IMR-90 (cell line): ENCODE measurements around the gene CDK8. TPM values are rescaled to one million over a fixed set of nuclear protein-coding genes. Genes with fewer than 3 reads are reported as not detected.

Experiments used
- ATAC-seq: fragments of 200-7000 bp; cut with Tn5 transposase; 2 replicates; pipeline ENCODE4 v1.9.1; 2020; ENCODE audit warnings: low read depth, mild to moderate bottlenecking, moderate library complexity
- BruUV-seq: library from RNA; stranded (reverse); fragments of 400-500 nt; replicated peaks from 2 replicates; lab custom pipeline; 2021; lab: Mats Ljungman, UMichigan
- CTCF ChIA-PET: fragments of 300-600 bp; formaldehyde crosslinking; extraction: SDS; loops from one replicate; lab custom pipeline; 2021; ENCODE audit warnings: antibody characterized with exemption; lab: Yijun Ruan, JAX
- POLR2A ChIA-PET: fragments of 300-600 bp; sonication (Branson Sonifier 250); formaldehyde crosslinking; loops from one replicate; lab custom pipeline; 2022; ENCODE audit warnings: antibody characterized with exemption; ENCODE audit not compliant: unreplicated experiment; lab: Charles Lee
- DNase-seq: peaks from one replicate; pipeline ENCODE4 v3.0.0; 2013
- H2AFZ ChIP-seq: replicated peaks from 2 replicates; pipeline ENCODE3; 2013; ENCODE audit warnings: low read length, mild to moderate bottlenecking; ENCODE audit not compliant: poor library complexity
- H2AK5ac ChIP-seq: 2 replicates; pipeline ENCODE4 v1.6.1; 2013; ENCODE audit warnings: low read depth, low read length, inconsistent platforms
- H2AK9ac ChIP-seq: replicated peaks from 2 replicates; pipeline ENCODE3; 2013; ENCODE audit warnings: mild to moderate bottlenecking, low read depth, low read length, moderate library complexity; ENCODE audit not compliant: poor library complexity
- H2BK120ac ChIP-seq: 2 replicates; pipeline ENCODE4 v1.6.1; 2013; ENCODE audit warnings: low read depth, low read length, inconsistent platforms
- H2BK15ac ChIP-seq: 3 replicates; pipeline ENCODE4 v1.6.1; 2013; ENCODE audit warnings: low read depth, low read length, inconsistent platforms
- H2BK20ac ChIP-seq: 2 replicates; pipeline ENCODE4 v1.6.1; 2013; ENCODE audit warnings: low read depth, mild to moderate bottlenecking, inconsistent platforms, low read length, moderate library complexity
- H2BK5ac ChIP-seq: 2 replicates; pipeline ENCODE4 v1.6.1; 2013; ENCODE audit warnings: mild to moderate bottlenecking, low read depth, low read length, inconsistent platforms; ENCODE audit not compliant: poor library complexity, severe bottlenecking
- H3K14ac ChIP-seq: replicated peaks from 2 replicates; pipeline ENCODE4 v1.6.1; 2013; ENCODE audit warnings: low read depth, low read length, inconsistent platforms
- H3K18ac ChIP-seq: 2 replicates; pipeline ENCODE4 v1.6.1; 2013; ENCODE audit warnings: low read depth, low read length, control low read depth
- H3K23ac ChIP-seq: 2 replicates; pipeline ENCODE4 v1.6.1; 2013; ENCODE audit warnings: low read depth, low read length, inconsistent platforms
- H3K27ac ChIP-seq: 2 replicates; pipeline ENCODE4 v1.5.1; 2013; ENCODE audit warnings: mild to moderate bottlenecking, control low read depth, low read length; ENCODE audit not compliant: insufficient read depth
- H3K27me3 ChIP-seq: 2 replicates; pipeline ENCODE4 v1.6.1; 2013; ENCODE audit warnings: low read length; ENCODE audit not compliant: control insufficient read depth, insufficient read depth
- H3K36me3 ChIP-seq: 2 replicates; pipeline ENCODE4 v1.6.1; 2013; ENCODE audit warnings: low read length, mixed read lengths; ENCODE audit not compliant: control insufficient read depth, insufficient read depth
- H3K4ac ChIP-seq: 2 replicates; pipeline ENCODE4 v1.6.1; 2013; ENCODE audit warnings: low read depth, low read length, inconsistent platforms
- H3K4me1 ChIP-seq: 2 replicates; pipeline ENCODE4 v1.6.1; 2013; ENCODE audit warnings: low read length, mixed read lengths; ENCODE audit not compliant: control insufficient read depth, insufficient read depth
- H3K4me2 ChIP-seq: 2 replicates; pipeline ENCODE4 v1.6.1; 2013; ENCODE audit warnings: low read depth, mild to moderate bottlenecking, control low read depth, low read length, moderate library complexity
- H3K4me3 ChIP-seq: 2 replicates; pipeline ENCODE4 v1.5.1; 2013; ENCODE audit warnings: low read depth, mild to moderate bottlenecking, control low read depth, low read length, moderate library complexity; ENCODE audit not compliant: insufficient read depth
- H3K56ac ChIP-seq: 2 replicates; pipeline ENCODE4 v1.6.1; 2013; ENCODE audit warnings: low read length, inconsistent platforms; ENCODE audit not compliant: insufficient read depth; ENCODE audit errors: extremely low read depth
- H3K79me1 ChIP-seq, 2 experiments: 2 replicates each; pipeline ENCODE4 v1.6.1; 2013; ENCODE audit warnings: low read length in 2 of 2, inconsistent platforms in 1 of 2, low read depth in 1 of 2
- H3K9ac ChIP-seq: 2 replicates; pipeline ENCODE4 v1.6.1; 2013; ENCODE audit warnings: low read depth, low read length, control low read depth
- H3K9me1 ChIP-seq: 2 replicates; pipeline ENCODE4 v1.6.1; 2013; ENCODE audit warnings: low read length, inconsistent platforms; ENCODE audit not compliant: insufficient read depth
- H3K9me3 ChIP-seq: 2 replicates; pipeline ENCODE4 v1.6.1; 2013; ENCODE audit warnings: low read length; ENCODE audit not compliant: control insufficient read depth, insufficient read depth
- H4K20me1 ChIP-seq: 2 replicates; pipeline ENCODE4 v1.6.1; 2013; ENCODE audit warnings: low read length, inconsistent platforms; ENCODE audit not compliant: insufficient read depth
- H4K5ac ChIP-seq: 2 replicates; pipeline ENCODE4 v1.6.1; 2013; ENCODE audit warnings: mild to moderate bottlenecking, low read depth, low read length, control low read depth
- H4K8ac ChIP-seq, 2 experiments: 2 replicates each; pipeline ENCODE4 v1.6.1; 2013; ENCODE audit warnings: low read depth in 2 of 2, low read length in 2 of 2, control low read depth in 1 of 2, inconsistent platforms in 1 of 2
- H4K91ac ChIP-seq: 2 replicates; pipeline ENCODE4 v1.6.1; 2013; ENCODE audit warnings: low read depth, low read length, inconsistent platforms; ENCODE audit not compliant: insufficient read depth
- BHLHE40 ChIP-seq: fragments of 150-350 bp; IDR thresholded peaks from 2 replicates; pipeline ENCODE4 v1.6.1; 2016; ENCODE audit warnings: mild to moderate bottlenecking, low read depth, low read length
- CEBPB ChIP-seq: IDR thresholded peaks from 2 replicates; pipeline ENCODE4 v1.6.1; 2012; ENCODE audit warnings: low read depth, low read length, improper control_type of control experiment
- CHD1 ChIP-seq: IDR thresholded peaks from 2 replicates; pipeline ENCODE4 v1.6.1; 2012; ENCODE audit warnings: low read depth, low read length, improper control_type of control experiment
- FOS ChIP-seq: fragments of 150-350 bp; IDR thresholded peaks from 2 replicates; pipeline ENCODE4 v1.6.1; 2016; ENCODE audit warnings: low read depth, low read length
- MAFK ChIP-seq: IDR thresholded peaks from 2 replicates; pipeline ENCODE4 v1.6.1; 2012; ENCODE audit warnings: low read depth, low read length, improper control_type of control experiment
- NFE2L2 ChIP-seq: fragments of 150-350 bp; IDR thresholded peaks from 2 replicates; pipeline ENCODE4 v1.6.1; 2016; ENCODE audit warnings: low read depth, mild to moderate bottlenecking, low read length
- POLR2A ChIP-seq: IDR thresholded peaks from 2 replicates; pipeline ENCODE4 v1.6.1; 2012; ENCODE audit warnings: mild to moderate bottlenecking, low read depth, low read length
- RAD21 ChIP-seq: IDR thresholded peaks from 2 replicates; pipeline ENCODE4 v1.6.1; 2012; ENCODE audit warnings: low read length, improper control_type of control experiment
- RCOR1 ChIP-seq: IDR thresholded peaks from 2 replicates; pipeline ENCODE4 v1.6.1; 2012; ENCODE audit warnings: mild to moderate bottlenecking, low read length, improper control_type of control experiment; ENCODE audit not compliant: insufficient replicate concordance
- SMC3 ChIP-seq: fragments of 150-350 bp; IDR thresholded peaks from 2 replicates; pipeline ENCODE4 v1.6.1; 2016; ENCODE audit warnings: low read depth, mild to moderate bottlenecking, antibody characterized with exemption, low read length, moderate library complexity
- WGBS, 2 experiments: methylation state at CpG; one replicate each; pipeline versions ENCODE4 v1.1.5 to v1.1.7; 2013; ENCODE audit warnings: missing lambda C conversion rate in 2 of 2; ENCODE audit not compliant: insufficient read length in 1 of 2; ENCODE audit errors: extremely low coverage in 2 of 2; 5-methylcytosine and 5-hydroxymethylcytosine counted together
- dilution Hi-C: fragments of 300-500 bp; cut with HindIII; formaldehyde crosslinking; loops from one replicate; pipeline ENCODE4 v1.14.3; 2018; ENCODE audit warnings: low sequenced_read_pairs; ENCODE audit not compliant: unreplicated experiment
- in situ Hi-C: fragments of 300-500 bp; cut with MboI; formaldehyde crosslinking; loops from 3 replicates; pipeline ENCODE4 v1.14.3; 2019; ENCODE audit warnings: low sequenced_read_pairs, inconsistent platforms, mixed read lengths
- intact Hi-C: fragments of 100-400 bp; cut with micrococcal nuclease; formaldehyde crosslinking; loops from 2 replicates; pipeline ENCODE4 v1.10.0; 2022
- polyA plus RNA-seq, 3 experiments: library from polyadenylated mRNA; depleted of rRNA; stranded (reverse); fragments of >200 nt; gene quantifications; 2 replicates each; pipeline ENCODE4 v1.2.3, GENCODE V29; 2012; ENCODE audit warnings: low replicate concordance in 1 of 3
- total RNA-seq: library from RNA; depleted of rRNA; stranded (reverse); fragments of >200 nt; gene quantifications from 2 replicates; pipeline ENCODE4 v1.2.3, GENCODE V29; 2012
- TF ChIP-seq, protein P1 (sequence below): fragments of 150-350 bp; IDR thresholded peaks from 2 replicates; pipeline ENCODE4 v1.6.1; 2016; ENCODE audit warnings: low read depth, mild to moderate bottlenecking, low read length, moderate library complexity, borderline replicate concordance

Gene CDK8
- total and polyA plus RNA-seq, 2 of the 4 experiments (the other 2 are of a cell fraction) = 15.4 to 19.0 TPM

DNA sequence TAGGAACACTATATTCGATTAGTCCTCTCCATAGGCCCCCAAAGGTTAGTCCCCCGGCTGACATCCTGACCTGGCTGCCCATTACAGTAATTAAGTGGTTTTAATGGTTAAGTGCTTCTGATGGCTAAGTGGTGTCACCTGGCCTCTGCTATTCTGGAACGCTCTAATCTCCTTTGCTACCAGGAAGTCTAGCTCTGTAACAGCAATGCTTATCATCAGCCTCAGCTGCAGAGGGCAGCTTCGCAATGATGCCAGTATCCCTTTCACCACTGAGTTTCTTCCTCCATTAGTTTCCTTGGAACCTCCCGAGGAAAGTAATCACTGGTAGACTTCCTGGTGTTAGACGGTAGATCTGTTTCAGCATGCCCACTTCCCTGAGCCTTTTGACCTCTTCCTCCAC lies 23.2 kb upstream of the CDK8 start:
- BruUV-seq = no TSS peak
- Histone ChIP-seq H3K4ac (no peak overlapping the region), H3K27me3 (peaks cover 6% of the 10 kb centered on the region), H3K27ac (no peak overlapping the region), H3K23ac (no peak overlapping the region), H3K36me3 (no peaks in the 10 kb centered on the region), H4K91ac (no peak overlapping the region), H3K4me1 (no peaks in the 10 kb centered on the region), H2BK15ac (no peak overlapping the region), H3K79me1 (no peaks in the 10 kb centered on the region), H4K8ac (no peak overlapping the region), H2AK9ac (no peak overlapping the region), H3K9ac (no peak overlapping the region), H3K9me3 (no peaks in the 10 kb centered on the region), H3K18ac (no peak overlapping the region), H3K14ac (no peak overlapping the region), H3K9me1 (no peaks in the 10 kb centered on the region), H4K20me1 (no peaks in the 10 kb centered on the region), H2BK120ac (no peak overlapping the region), H2BK5ac (no peak overlapping the region), H3K4me2 (no peak overlapping the region), H4K5ac (no peak overlapping the region), H3K56ac (no peak overlapping the region), H2BK20ac (no peak overlapping the region), H3K4me3 (no peak overlapping the region), H2AFZ (peak overlapping the region; percentile 3), H2AK5ac (no peak overlapping the region)
- POLR2A ChIA-PET = no interaction called here
- TF ChIP-seq BHLHE40 = no peak
- TF ChIP-seq CEBPB = no peak
- no peak for TF ChIP-seq POLR2A
- TF ChIP-seq, protein P1, sequence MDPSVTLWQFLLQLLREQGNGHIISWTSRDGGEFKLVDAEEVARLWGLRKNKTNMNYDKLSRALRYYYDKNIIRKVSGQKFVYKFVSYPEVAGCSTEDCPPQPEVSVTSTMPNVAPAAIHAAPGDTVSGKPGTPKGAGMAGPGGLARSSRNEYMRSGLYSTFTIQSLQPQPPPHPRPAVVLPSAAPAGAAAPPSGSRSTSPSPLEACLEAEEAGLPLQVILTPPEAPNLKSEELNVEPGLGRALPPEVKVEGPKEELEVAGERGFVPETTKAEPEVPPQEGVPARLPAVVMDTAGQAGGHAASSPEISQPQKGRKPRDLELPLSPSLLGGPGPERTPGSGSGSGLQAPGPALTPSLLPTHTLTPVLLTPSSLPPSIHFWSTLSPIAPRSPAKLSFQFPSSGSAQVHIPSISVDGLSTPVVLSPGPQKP = no peak
- no peak for TF ChIP-seq NFE2L2
- TF ChIP-seq SMC3 = no peak
- no peak for TF ChIP-seq RAD21
- no peak for TF ChIP-seq RCOR1
- no peak for TF ChIP-seq CHD1
- TF ChIP-seq FOS = no peak
- no peak for TF ChIP-seq MAFK
- CTCF ChIA-PET = no interaction called here
- intact Hi-C loops = no loop called here
- in situ Hi-C loops = no loop called here
- DNase-seq = no peak
- WGBS, 2 experiments = 57% methylated on average over 1 of the region's 6 CpGs; no CpG with 5 or more reads in 1 of the 2 experiments
- dilution Hi-C loops = no loop called here
- ATAC-seq = no peak
